Omental fat pad (tissue), 4 donors: ENCODE results near the gene PRKCE. TPM values are rescaled to one million over a fixed set of nuclear protein-coding genes. Genes with fewer than 3 reads are reported as not detected.

Experiments
- ATAC-seq: fragments of 150-250 bp; one replicate; pipeline ENCODE4 v1.9.1; 2016; ENCODE audit warnings: mild to moderate bottlenecking, moderate library complexity; ENCODE audit not compliant: low FRiP score
- DNase-seq: peaks from one replicate; pipeline ENCODE4 v3.0.0-alpha.2; 2019; ENCODE audit warnings: low spot score
- total RNA-seq, 4 donors: library from RNA; depleted of rRNA; stranded (reverse); fragments of >200 nt; gene quantifications; one replicate each; pipeline ENCODE4 v1.1.0, GENCODE V29; 2016
- TF ChIP-seq, protein P1 (sequence below), 3 donors: fragments of 450-650 bp; IDR thresholded peaks; one replicate each; pipeline ENCODE4 v1.5.1; 2016 to 2017; ENCODE audit warnings: antibody characterized with exemption in 3 of 3, mild to moderate bottlenecking in 3 of 3, moderate library complexity in 2 of 3

PRKCE gene
- total RNA-seq, 4 donors from 2014 or later: 8.8 to 24.3 (median 14.0) TPM

DNA sequence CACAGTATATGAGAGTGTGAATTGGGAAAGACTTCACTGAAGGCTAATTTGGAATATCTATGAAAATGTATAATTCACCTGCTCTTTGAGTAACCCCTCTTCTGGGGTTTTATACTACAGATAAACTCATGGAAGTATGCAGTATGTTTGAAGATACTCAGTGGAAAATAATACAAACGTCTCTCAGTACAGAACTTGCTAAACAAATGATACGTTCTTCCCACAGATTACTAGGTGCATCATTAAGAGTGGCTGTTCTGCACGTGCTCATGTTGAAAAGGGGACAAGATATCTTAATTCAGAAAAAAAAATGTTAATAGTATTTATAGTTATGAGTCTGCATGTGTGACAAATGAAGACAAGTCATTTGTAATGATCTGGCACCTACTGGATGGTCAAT is 575.5 kb downstream of the PRKCE start:
- ATAC-seq (no peak), DNase-seq (no peak)
- TF ChIP-seq, protein P1, sequence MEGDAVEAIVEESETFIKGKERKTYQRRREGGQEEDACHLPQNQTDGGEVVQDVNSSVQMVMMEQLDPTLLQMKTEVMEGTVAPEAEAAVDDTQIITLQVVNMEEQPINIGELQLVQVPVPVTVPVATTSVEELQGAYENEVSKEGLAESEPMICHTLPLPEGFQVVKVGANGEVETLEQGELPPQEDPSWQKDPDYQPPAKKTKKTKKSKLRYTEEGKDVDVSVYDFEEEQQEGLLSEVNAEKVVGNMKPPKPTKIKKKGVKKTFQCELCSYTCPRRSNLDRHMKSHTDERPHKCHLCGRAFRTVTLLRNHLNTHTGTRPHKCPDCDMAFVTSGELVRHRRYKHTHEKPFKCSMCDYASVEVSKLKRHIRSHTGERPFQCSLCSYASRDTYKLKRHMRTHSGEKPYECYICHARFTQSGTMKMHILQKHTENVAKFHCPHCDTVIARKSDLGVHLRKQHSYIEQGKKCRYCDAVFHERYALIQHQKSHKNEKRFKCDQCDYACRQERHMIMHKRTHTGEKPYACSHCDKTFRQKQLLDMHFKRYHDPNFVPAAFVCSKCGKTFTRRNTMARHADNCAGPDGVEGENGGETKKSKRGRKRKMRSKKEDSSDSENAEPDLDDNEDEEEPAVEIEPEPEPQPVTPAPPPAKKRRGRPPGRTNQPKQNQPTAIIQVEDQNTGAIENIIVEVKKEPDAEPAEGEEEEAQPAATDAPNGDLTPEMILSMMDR (IDR thresholded peaks at IDR 0.05): no peak

- DNase-seq: no peak
- no peak for ATAC-seq
- TF ChIP-seq, protein P1 (IDR thresholded peaks at IDR 0.05): no peak
These were observed 576.3 kb downstream of the PRKCE start for GRCh38 chr2:46227674-46228289.

DNA sequence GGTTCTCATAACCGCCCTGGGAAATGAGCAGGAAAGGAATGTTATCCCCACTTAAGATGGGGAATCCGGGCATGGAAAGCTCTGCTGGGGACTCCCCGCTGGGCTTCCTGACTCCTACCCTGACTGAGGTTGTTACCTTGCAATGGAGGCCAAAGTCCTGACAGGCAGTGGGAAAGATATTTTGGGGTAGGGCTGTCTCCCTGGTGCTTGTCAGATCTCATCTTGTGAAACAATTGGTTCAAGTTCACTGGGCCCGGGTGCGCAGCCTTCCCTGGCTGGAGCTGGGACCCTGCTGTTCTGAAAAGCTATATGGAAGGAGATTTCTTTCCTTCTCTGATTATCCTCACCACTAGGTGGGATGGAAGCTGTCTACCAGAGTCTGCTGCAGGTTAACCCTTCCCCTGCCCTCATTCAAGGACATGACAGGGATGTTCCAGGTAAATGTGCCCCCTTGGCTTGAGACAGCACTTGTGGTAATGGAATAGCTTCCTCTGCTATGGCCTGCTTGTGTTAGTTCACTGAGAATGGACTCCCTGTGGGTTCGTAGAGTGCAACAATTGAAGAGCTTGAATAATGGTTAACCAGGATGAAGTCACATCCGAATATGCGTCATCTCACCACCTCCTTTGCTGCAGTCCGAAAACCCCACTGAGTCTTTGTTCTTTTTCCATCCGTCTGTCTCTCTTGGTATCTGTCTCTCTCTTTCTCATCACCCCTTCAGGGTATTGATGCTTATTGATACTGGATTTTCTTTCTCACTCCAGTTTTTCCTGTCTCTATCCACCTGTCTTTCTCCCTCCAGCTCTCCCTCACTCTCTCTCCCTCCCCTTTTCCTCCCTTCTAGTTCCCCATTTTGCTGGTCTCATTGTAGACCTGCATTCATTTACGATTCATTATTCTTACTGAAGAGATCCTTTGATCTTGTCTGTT is 577.9 kb downstream of the PRKCE start:
- DNase-seq (no peak), ATAC-seq (no peak)
- TF ChIP-seq, protein P1 (IDR thresholded peaks at IDR 0.05): no peak

GRCh38 chr2:46230115-46230571 is 578.7 kb downstream of the PRKCE start:
- TF ChIP-seq, protein P1 (IDR thresholded peaks at IDR 0.05): no peak
- DNase-seq: no peak
- ATAC-seq: no peak

- TF ChIP-seq, protein P1 (IDR thresholded peaks at IDR 0.05): no peak
- no peak for ATAC-seq
- DNase-seq: no peak
These were observed 579.4 kb downstream of the PRKCE start for GRCh38 chr2:46230677-46231425.

DNA sequence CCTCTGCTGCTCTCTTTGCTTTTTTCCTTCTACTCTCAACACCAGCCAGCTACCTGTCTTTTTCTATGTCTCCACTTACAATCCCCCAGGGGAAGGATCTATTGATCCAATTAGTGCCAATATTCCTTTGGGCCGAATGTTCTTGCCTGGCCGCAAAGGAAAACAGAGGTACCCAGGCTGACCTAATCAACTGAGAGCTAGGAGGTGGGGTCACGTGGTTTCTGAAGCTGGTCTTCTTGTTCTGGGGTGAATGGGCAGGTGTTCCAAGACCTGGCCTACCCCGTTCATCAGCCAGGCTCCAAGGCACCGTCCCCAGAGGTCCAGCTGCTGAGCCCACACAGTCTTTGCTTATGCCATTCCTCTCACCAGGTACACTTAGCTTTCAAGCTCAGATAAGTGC is 580.2 kb downstream of the PRKCE start:
- ATAC-seq: no peak
- DNase-seq: no peak

More for the DNA sequence above, 580.2 kb downstream of the PRKCE start:
- TF ChIP-seq, protein P1 (IDR thresholded peaks at IDR 0.05): no peak
